ENCODE results near the gene POU2AF1. TPM values are rescaled to one million over a fixed set of nuclear protein-coding genes. Genes with fewer than 3 reads are reported as not detected.

POU2AF1 gene, protein sequence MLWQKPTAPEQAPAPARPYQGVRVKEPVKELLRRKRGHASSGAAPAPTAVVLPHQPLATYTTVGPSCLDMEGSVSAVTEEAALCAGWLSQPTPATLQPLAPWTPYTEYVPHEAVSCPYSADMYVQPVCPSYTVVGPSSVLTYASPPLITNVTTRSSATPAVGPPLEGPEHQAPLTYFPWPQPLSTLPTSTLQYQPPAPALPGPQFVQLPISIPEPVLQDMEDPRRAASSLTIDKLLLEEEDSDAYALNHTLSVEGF
- total RNA-seq, result 1 to 10 TPM in 2 of 3 donors, under 1 TPM in 1; 0.16 to 5.6 (median 3.5) TPM

DNA sequence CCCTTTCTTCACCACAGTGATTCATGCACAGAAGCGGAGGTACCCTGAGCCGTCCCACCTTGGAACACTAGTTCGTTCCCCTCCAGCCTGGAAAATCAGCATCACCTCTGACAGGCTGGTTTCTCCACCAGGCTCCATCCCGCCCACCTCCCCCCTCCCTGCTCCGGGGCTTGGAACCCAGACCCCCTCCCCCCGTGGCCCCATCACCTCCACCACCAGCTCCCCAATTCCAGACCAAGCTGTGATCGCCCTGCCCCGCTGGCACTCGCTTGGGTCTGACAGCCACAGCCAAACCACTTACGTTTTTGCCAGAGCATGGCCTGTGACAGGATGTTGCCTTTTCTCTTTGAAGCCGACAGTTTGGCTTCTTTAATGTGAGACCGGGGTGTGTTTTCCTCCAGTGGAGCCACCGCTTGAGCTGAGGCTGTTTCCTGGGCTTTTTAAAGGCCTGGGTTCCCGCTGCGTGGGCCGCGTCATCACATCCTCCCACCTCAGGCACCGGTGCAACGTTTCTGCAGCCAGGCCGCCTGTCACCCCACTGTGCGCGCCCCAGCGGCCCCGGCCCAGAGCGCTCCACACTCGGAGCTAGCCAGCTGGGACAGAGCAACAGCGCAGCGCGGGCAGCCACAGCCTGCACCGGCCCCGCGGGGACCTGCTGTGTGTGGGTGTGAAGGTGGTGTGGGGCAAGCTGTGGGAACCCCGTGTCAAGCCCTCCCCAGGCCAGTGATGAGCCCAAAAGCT, at the start of gene POU2AF1:
Gene POU2AF1, minus strand, starts transcription at position 415 of the 741 bp plus-strand sequence. Its CDS starts 98 bp downstream, at position 317.
- no peaks in the 10 kb centered on the region for H3K9me3 ChIP-seq
- peak within 1 kb of the TSS; percentile 56 to 79 for H3K27ac ChIP-seq
- TF ChIP-seq, protein P1, sequence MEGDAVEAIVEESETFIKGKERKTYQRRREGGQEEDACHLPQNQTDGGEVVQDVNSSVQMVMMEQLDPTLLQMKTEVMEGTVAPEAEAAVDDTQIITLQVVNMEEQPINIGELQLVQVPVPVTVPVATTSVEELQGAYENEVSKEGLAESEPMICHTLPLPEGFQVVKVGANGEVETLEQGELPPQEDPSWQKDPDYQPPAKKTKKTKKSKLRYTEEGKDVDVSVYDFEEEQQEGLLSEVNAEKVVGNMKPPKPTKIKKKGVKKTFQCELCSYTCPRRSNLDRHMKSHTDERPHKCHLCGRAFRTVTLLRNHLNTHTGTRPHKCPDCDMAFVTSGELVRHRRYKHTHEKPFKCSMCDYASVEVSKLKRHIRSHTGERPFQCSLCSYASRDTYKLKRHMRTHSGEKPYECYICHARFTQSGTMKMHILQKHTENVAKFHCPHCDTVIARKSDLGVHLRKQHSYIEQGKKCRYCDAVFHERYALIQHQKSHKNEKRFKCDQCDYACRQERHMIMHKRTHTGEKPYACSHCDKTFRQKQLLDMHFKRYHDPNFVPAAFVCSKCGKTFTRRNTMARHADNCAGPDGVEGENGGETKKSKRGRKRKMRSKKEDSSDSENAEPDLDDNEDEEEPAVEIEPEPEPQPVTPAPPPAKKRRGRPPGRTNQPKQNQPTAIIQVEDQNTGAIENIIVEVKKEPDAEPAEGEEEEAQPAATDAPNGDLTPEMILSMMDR (IDR thresholded peaks at IDR 0.05), result no peak
- no peak for TF ChIP-seq POLR2AphosphoS5 (IDR thresholded peaks at IDR 0.05)
- no peak for TF ChIP-seq POLR2A (IDR thresholded peaks at IDR 0.05)
- no peaks in the 10 kb centered on the region for H3K4me1 ChIP-seq
- intact Hi-C loops (cut with DNase I; ENCODE audit: low total_unique reads), result no loop called here
- H3K27me3 ChIP-seq, result no peaks in the 10 kb centered on the region
- no peaks in the 10 kb centered on the region for H3K36me3 ChIP-seq
- DNase-seq (ENCODE audit: low spot score in 2 of 2), result peak in 1 of 2 donors; percentile 52
- peak within 1 kb of the TSS in 2 of 3 donors; percentile 25 to 52 for H3K4me3 ChIP-seq

DNA sequence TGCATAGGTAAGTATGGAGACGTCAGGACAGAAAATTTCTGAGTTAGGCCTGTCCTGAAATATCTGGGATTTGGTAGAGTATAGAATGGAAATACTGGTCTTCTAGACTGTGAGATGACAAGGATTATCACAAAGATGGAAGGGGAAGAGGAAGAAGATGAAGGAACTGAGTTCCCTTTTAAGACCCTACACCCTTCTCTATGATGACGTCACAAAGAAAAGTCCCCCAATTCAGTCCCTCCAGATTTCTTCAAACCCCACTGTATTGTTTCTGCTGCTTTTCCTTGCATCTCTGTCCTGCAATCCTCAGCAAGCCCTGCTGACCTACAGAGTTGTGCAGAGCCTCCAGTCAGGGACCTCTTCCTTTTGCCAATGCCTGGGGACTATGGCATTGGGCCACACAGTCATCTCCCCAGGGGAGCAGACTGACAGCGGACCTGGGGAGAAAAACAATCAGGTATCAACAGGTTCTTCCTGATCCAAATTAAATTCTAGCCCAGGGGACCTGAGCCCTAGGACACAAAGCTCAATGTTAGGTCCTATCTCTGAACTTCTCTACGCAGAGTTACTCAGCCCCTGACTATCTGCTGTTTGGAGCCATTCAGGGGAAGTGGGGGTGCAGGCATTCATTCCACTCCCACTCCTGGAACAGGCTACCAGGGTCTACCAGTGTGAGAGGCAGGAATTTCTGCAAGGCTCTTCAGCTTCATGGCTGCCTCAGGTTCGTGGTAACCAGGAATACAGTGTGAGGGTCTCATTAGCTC, 49.2 kb upstream of the POU2AF1 start:
- DNase-seq (ENCODE audit: low spot score in 2 of 2), result no peak
- intact Hi-C loops (cut with DNase I; ENCODE audit: low total_unique reads), result loop anchor here (10.0 kb wide), 1 partner anchor 153 kb away; no protein-coding TSS in a partner anchor
- H3K4me1 ChIP-seq, result no peaks in the 10 kb centered on the region
- H3K27me3 ChIP-seq, result no peaks in the 10 kb centered on the region
- no peak overlapping the region for H3K27ac ChIP-seq
- H3K9me3 ChIP-seq, result no peaks in the 10 kb centered on the region
- no peak overlapping the region for H3K4me3 ChIP-seq
- H3K36me3 ChIP-seq, result no peaks in the 10 kb centered on the region
- TF ChIP-seq POLR2A (IDR thresholded peaks at IDR 0.05) (no peak), POLR2AphosphoS5 (IDR thresholded peaks at IDR 0.05) (no peak)
- TF ChIP-seq, protein P1 (IDR thresholded peaks at IDR 0.05), result no peak

DNA sequence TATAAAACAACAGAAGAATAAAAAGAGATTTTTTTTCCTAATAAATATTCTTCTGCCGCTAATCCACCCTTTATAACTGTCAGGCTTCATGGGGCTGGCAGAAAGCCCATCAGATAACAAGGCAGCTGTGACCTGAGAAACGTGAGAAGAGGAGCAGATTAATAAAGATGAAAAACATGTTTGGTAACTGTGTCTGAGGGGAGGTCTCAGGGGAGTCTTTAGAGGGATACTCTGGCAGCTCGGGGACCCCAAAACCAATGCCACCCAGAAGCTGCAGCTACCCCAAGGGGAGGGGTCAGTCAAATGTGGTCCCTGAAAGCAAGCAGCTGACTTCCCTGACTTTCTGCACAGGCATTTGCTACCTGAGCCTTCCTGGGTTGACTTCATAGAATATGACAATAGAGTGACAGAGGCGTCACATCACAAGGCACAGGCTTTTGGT, 48.4 kb upstream of the POU2AF1 start:
- Histone ChIP-seq H3K27me3 (no peaks in the 10 kb centered on the region), H3K4me3 (no peak overlapping the region), H3K4me1 (no peaks in the 10 kb centered on the region), H3K9me3 (no peaks in the 10 kb centered on the region), H3K27ac (no peak overlapping the region), H3K36me3 (no peaks in the 10 kb centered on the region)
- intact Hi-C loops (cut with DNase I; ENCODE audit: low total_unique reads), result loop anchor here (10.0 kb wide), 1 partner anchor 153 kb away; no protein-coding TSS in a partner anchor
- TF ChIP-seq POLR2A (IDR thresholded peaks at IDR 0.05) (no peak), POLR2AphosphoS5 (IDR thresholded peaks at IDR 0.05) (no peak)
- TF ChIP-seq, protein P1 (IDR thresholded peaks at IDR 0.05), result no peak
- DNase-seq (ENCODE audit: low spot score in 2 of 2), result no peak

DNA sequence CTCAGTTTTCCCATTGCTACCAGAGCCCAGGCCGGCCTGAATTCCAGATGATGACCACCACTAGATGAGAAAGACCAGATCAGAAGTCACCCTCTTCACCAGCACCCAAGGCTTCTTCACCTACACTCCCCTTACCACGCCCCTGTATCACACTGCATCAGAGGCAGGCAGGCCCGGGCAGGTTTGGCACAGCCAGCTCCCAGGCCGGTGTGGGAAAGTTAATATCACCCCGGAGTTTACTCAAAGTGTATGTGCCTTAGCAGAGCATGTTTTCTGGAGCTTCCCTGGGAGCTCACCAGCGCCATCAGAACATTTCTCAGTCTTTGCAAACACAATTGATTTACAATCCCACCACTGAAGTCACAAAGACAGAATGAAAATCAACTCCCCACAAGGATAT, 47.5 kb upstream of the POU2AF1 start:
- no peak for DNase-seq (ENCODE audit: low spot score in 2 of 2)
- TF ChIP-seq, protein P1 (IDR thresholded peaks at IDR 0.05), result no peak
- TF ChIP-seq POLR2A (IDR thresholded peaks at IDR 0.05) (no peak), POLR2AphosphoS5 (IDR thresholded peaks at IDR 0.05) (no peak)
- H3K4me1 ChIP-seq, result no peaks in the 10 kb centered on the region
- no peak overlapping the region for H3K4me3 ChIP-seq
- no peaks in the 10 kb centered on the region for H3K27me3 ChIP-seq
- no peaks in the 10 kb centered on the region for H3K9me3 ChIP-seq
- intact Hi-C loops (cut with DNase I; ENCODE audit: low total_unique reads), result loop anchor here (10.0 kb wide), 1 partner anchor 152 kb away; no protein-coding TSS in a partner anchor
- no peak overlapping the region for H3K27ac ChIP-seq
- H3K36me3 ChIP-seq, result no peaks in the 10 kb centered on the region

Measured in breast epithelium (tissue), 4 donors.